ENCODE measurements around the gene UBE2QL1. TPM values are rescaled to one million over a fixed set of nuclear protein-coding genes. Genes with fewer than 3 reads are reported as not detected.

Gene UBE2QL1
- total RNA-seq, 1 donor = under 0.01 TPM

GRCh38 chr5:6535594-6535993 is 86.9 kb downstream of the UBE2QL1 start:
- Histone ChIP-seq H3K9me3 (ENCODE audit: low read depth, low read length) (no peaks in the 10 kb centered on the region), H3K36me3 (ENCODE audit: insufficient read depth, low read length) (no peaks in the 10 kb centered on the region), H3K27ac (ENCODE audit: low read depth, low read length) (no peak overlapping the region), H4K20me1 (ENCODE audit: insufficient read depth, low read length) (no peaks in the 10 kb centered on the region), H3K4me2 (ENCODE audit: insufficient read depth, low read length) (no peak overlapping the region), H3K4me3 (ENCODE audit: insufficient read depth, low read length) (no peak overlapping the region), H3K79me2 (ENCODE audit: insufficient read depth, low read length) (no peaks in the 10 kb centered on the region), H3K4me1 (ENCODE audit: insufficient read depth, low read length) (no peaks in the 10 kb centered on the region), H2AFZ (ENCODE audit: low read length) (no peak overlapping the region), H3K27me3 (ENCODE audit: insufficient read depth, low read length) (no peaks in the 10 kb centered on the region)
- no peak for TF ChIP-seq CTCF (IDR thresholded peaks at IDR 0.05; ENCODE audit: extremely low read depth, low read depth, low read length)
- no peak for DNase-seq (ENCODE audit: insufficient read length, low spot score, missing footprints)

GRCh38 chr5:6539060-6539459 is 90.4 kb downstream of the UBE2QL1 start:
- Histone ChIP-seq H2AFZ (ENCODE audit: low read length) (no peak overlapping the region), H4K20me1 (ENCODE audit: insufficient read depth, low read length) (no peaks in the 10 kb centered on the region), H3K36me3 (ENCODE audit: insufficient read depth, low read length) (no peaks in the 10 kb centered on the region), H3K79me2 (ENCODE audit: insufficient read depth, low read length) (no peaks in the 10 kb centered on the region), H3K27ac (ENCODE audit: low read depth, low read length) (no peak overlapping the region), H3K9me3 (ENCODE audit: low read depth, low read length) (no peaks in the 10 kb centered on the region), H3K4me2 (ENCODE audit: insufficient read depth, low read length) (no peak overlapping the region), H3K4me1 (ENCODE audit: insufficient read depth, low read length) (no peaks in the 10 kb centered on the region), H3K4me3 (ENCODE audit: insufficient read depth, low read length) (no peak overlapping the region), H3K27me3 (ENCODE audit: insufficient read depth, low read length) (no peaks in the 10 kb centered on the region)
- TF ChIP-seq CTCF (IDR thresholded peaks at IDR 0.05; ENCODE audit: extremely low read depth, low read depth, low read length) = no peak
- DNase-seq (ENCODE audit: insufficient read length, low spot score, missing footprints) = no peak

- H3K4me3 ChIP-seq (ENCODE audit: insufficient read depth, low read length) = no peak overlapping the region
- H2AFZ ChIP-seq (ENCODE audit: low read length) = no peak overlapping the region
- H3K4me2 ChIP-seq (ENCODE audit: insufficient read depth, low read length) = no peak overlapping the region
- DNase-seq (ENCODE audit: insufficient read length, low spot score, missing footprints) = no peak
- no peaks in the 10 kb centered on the region for H3K9me3 ChIP-seq (ENCODE audit: low read depth, low read length)
- TF ChIP-seq CTCF (IDR thresholded peaks at IDR 0.05; ENCODE audit: extremely low read depth, low read depth, low read length) = no peak
- H3K27ac ChIP-seq (ENCODE audit: low read depth, low read length) = no peak overlapping the region
- no peaks in the 10 kb centered on the region for H3K4me1 ChIP-seq (ENCODE audit: insufficient read depth, low read length)
- H3K36me3 ChIP-seq (ENCODE audit: insufficient read depth, low read length) = no peaks in the 10 kb centered on the region
- no peaks in the 10 kb centered on the region for H3K79me2 ChIP-seq (ENCODE audit: insufficient read depth, low read length)
- H4K20me1 ChIP-seq (ENCODE audit: insufficient read depth, low read length) = no peaks in the 10 kb centered on the region
- H3K27me3 ChIP-seq (ENCODE audit: insufficient read depth, low read length) = no peaks in the 10 kb centered on the region
These were observed 91.6 kb downstream of the UBE2QL1 start for GRCh38 chr5:6540111-6540827.

GRCh38 chr5:6541256-6542013 is 92.8 kb downstream of the UBE2QL1 start:
- H3K27ac ChIP-seq (ENCODE audit: low read depth, low read length) = no peak overlapping the region
- no peak for TF ChIP-seq CTCF (IDR thresholded peaks at IDR 0.05; ENCODE audit: extremely low read depth, low read depth, low read length)
- no peaks in the 10 kb centered on the region for H3K9me3 ChIP-seq (ENCODE audit: low read depth, low read length)
- H3K79me2 ChIP-seq (ENCODE audit: insufficient read depth, low read length) = no peaks in the 10 kb centered on the region
- no peaks in the 10 kb centered on the region for H3K27me3 ChIP-seq (ENCODE audit: insufficient read depth, low read length)
- no peaks in the 10 kb centered on the region for H4K20me1 ChIP-seq (ENCODE audit: insufficient read depth, low read length)
- H3K4me3 ChIP-seq (ENCODE audit: insufficient read depth, low read length) = no peak overlapping the region
- H3K4me1 ChIP-seq (ENCODE audit: insufficient read depth, low read length) = no peaks in the 10 kb centered on the region
- H3K36me3 ChIP-seq (ENCODE audit: insufficient read depth, low read length) = no peaks in the 10 kb centered on the region
- H3K4me2 ChIP-seq (ENCODE audit: insufficient read depth, low read length) = no peak overlapping the region
- no peak for DNase-seq (ENCODE audit: insufficient read length, low spot score, missing footprints)
- no peak overlapping the region for H2AFZ ChIP-seq (ENCODE audit: low read length)

Measured in osteoblast (primary cell).